Mucosa of stomach (tissue), 1 donor: ENCODE data around the gene MIDN.

ENCODE experiments used
- H3K27me3 ChIP-seq: one replicate; pipeline ENCODE4 v1.7.0; 2013; ENCODE audit warnings: mild to moderate bottlenecking, low read length; ENCODE audit not compliant: control insufficient read depth, insufficient read depth
- H3K36me3 ChIP-seq: one replicate; pipeline ENCODE4 v1.7.0; 2013; ENCODE audit warnings: low read length; ENCODE audit not compliant: control insufficient read depth, insufficient read depth
- H3K4me1 ChIP-seq: one replicate; pipeline ENCODE4 v1.7.0; 2013; ENCODE audit warnings: mild to moderate bottlenecking, low read length; ENCODE audit not compliant: control insufficient read depth, insufficient read depth
- H3K4me3 ChIP-seq: one replicate; pipeline ENCODE4 v1.7.0; 2013; ENCODE audit warnings: low read length
- H3K9ac ChIP-seq: one replicate; pipeline ENCODE4 v1.7.0; 2013; ENCODE audit warnings: mild to moderate bottlenecking, low read length, moderate library complexity
- H3K9me3 ChIP-seq: one replicate; pipeline ENCODE4 v1.7.0; 2013; ENCODE audit warnings: mild to moderate bottlenecking, low read length, moderate library complexity; ENCODE audit not compliant: control insufficient read depth
- donor health status: Pancreatic carcinoma.

Gene MIDN

GRCh38 chr19:1275260-1275975 lies 27.0 kb downstream of the MIDN start, which contains the start of gene FAM174C:
Gene FAM174C, plus strand, starts transcription at chr19:1275530. Its CDS starts 20 bp downstream, at chr19:1275550.
- H3K4me1 ChIP-seq, result peaks cover 70% of the 10 kb centered on the region
- no peaks in the 10 kb centered on the region for H3K27me3 ChIP-seq
- peak within 1 kb of the TSS; percentile 78 for H3K9ac ChIP-seq
- H3K9me3 ChIP-seq, result no peaks in the 10 kb centered on the region
- peak within 1 kb of the TSS; percentile 36 for H3K4me3 ChIP-seq
- H3K36me3 ChIP-seq, result peaks cover 44% of the 10 kb centered on the region

- peak overlapping the region; percentile 36 for H3K4me3 ChIP-seq
- no peaks in the 10 kb centered on the region for H3K9me3 ChIP-seq
- H3K9ac ChIP-seq, result peak overlapping the region; percentile 78
- H3K36me3 ChIP-seq, result peaks cover 41% of the 10 kb centered on the region
- H3K27me3 ChIP-seq, result no peaks in the 10 kb centered on the region
- H3K4me1 ChIP-seq, result peaks cover 63% of the 10 kb centered on the region
Measured at GRCh38 chr19:1275976-1276627, 27.7 kb downstream of the MIDN start.

- H3K9me3 ChIP-seq, result no peaks in the 10 kb centered on the region
- H3K36me3 ChIP-seq, result peaks cover 36% of the 10 kb centered on the region
- H3K4me3 ChIP-seq, result no peak overlapping the region
- peaks cover 58% of the 10 kb centered on the region for H3K4me1 ChIP-seq
- no peaks in the 10 kb centered on the region for H3K27me3 ChIP-seq
- peak overlapping the region; percentile 78 for H3K9ac ChIP-seq
Measured at GRCh38 chr19:1276628-1277022, 28.2 kb downstream of the MIDN start.

- Histone ChIP-seq H3K9ac (peak overlapping the region; percentile 78), H3K4me1 (peaks cover 53% of the 10 kb centered on the region), H3K4me3 (no peak overlapping the region), H3K9me3 (no peaks in the 10 kb centered on the region), H3K36me3 (peaks cover 31% of the 10 kb centered on the region), H3K27me3 (no peaks in the 10 kb centered on the region)
Measured at GRCh38 chr19:1277061-1277460, 28.7 kb downstream of the MIDN start.

- H3K4me3 ChIP-seq, result no peak overlapping the region
- H3K36me3 ChIP-seq, result peaks cover 21% of the 10 kb centered on the region
- H3K27me3 ChIP-seq, result no peaks in the 10 kb centered on the region
- H3K9ac ChIP-seq, result no peak overlapping the region
- peaks cover 47% of the 10 kb centered on the region for H3K4me1 ChIP-seq
- H3K9me3 ChIP-seq, result no peaks in the 10 kb centered on the region
Measured at GRCh38 chr19:1278074-1278473, 29.7 kb downstream of the MIDN start.

- no peak overlapping the region for H3K9ac ChIP-seq
- no peaks in the 10 kb centered on the region for H3K9me3 ChIP-seq
- H3K27me3 ChIP-seq, result no peaks in the 10 kb centered on the region
- H3K4me1 ChIP-seq, result peaks cover 48% of the 10 kb centered on the region
- H3K36me3 ChIP-seq, result peaks cover 12% of the 10 kb centered on the region
- no peak overlapping the region for H3K4me3 ChIP-seq
Measured at GRCh38 chr19:1278713-1279660, 30.6 kb downstream of the MIDN start.

- Histone ChIP-seq H3K36me3 (peaks cover 4% of the 10 kb centered on the region), H3K4me1 (peaks cover 48% of the 10 kb centered on the region), H3K9ac (no peak overlapping the region), H3K4me3 (no peak overlapping the region), H3K27me3 (peaks cover 7% of the 10 kb centered on the region), H3K9me3 (no peaks in the 10 kb centered on the region)
Measured at GRCh38 chr19:1279782-1280341, 31.5 kb downstream of the MIDN start.

- Histone ChIP-seq H3K4me1 (peaks cover 50% of the 10 kb centered on the region), H3K9ac (no peak overlapping the region), H3K9me3 (no peaks in the 10 kb centered on the region), H3K36me3 (peaks cover 4% of the 10 kb centered on the region), H3K4me3 (no peak overlapping the region), H3K27me3 (peaks cover 14% of the 10 kb centered on the region)
Measured at GRCh38 chr19:1280636-1281568, 32.5 kb downstream of the MIDN start.

- Histone ChIP-seq H3K36me3 (peaks cover 4% of the 10 kb centered on the region), H3K27me3 (peaks cover 18% of the 10 kb centered on the region), H3K9ac (no peak overlapping the region), H3K4me1 (peaks cover 47% of the 10 kb centered on the region), H3K4me3 (no peak overlapping the region), H3K9me3 (no peaks in the 10 kb centered on the region)
Measured at GRCh38 chr19:1281569-1282287, 33.3 kb downstream of the MIDN start.

- no peak overlapping the region for H3K9ac ChIP-seq
- peaks cover 50% of the 10 kb centered on the region for H3K4me1 ChIP-seq
- H3K9me3 ChIP-seq, result no peaks in the 10 kb centered on the region
- H3K4me3 ChIP-seq, result no peak overlapping the region
- H3K27me3 ChIP-seq, result peaks cover 28% of the 10 kb centered on the region
- H3K36me3 ChIP-seq, result peaks cover 4% of the 10 kb centered on the region
Measured at GRCh38 chr19:1282588-1283206, 34.3 kb downstream of the MIDN start.
